Activated CD4-positive, CD25-positive, alpha-beta regulatory T cell treated with anti-CD3 and anti-CD28 coated beads, Interleukin-2, amount 50 U/mL, for 72 hours (primary cell): ENCODE measurements around the gene KLHDC8A.
"Not testable (repeated sequence)": the region's sequence is repeated elsewhere in the genome, so short reads cannot be mapped to it uniquely, and the experiment has no call there.

ENCODE experiments used
- DNase-seq: peaks from one replicate; pipeline ENCODE4 v3.0.0; 2021

The KLHDC8A gene

GRCh38 chr1:205370780-205371179 lies 14.1 kb upstream of the KLHDC8A start:
- DNase-seq, result no peak

DNA sequence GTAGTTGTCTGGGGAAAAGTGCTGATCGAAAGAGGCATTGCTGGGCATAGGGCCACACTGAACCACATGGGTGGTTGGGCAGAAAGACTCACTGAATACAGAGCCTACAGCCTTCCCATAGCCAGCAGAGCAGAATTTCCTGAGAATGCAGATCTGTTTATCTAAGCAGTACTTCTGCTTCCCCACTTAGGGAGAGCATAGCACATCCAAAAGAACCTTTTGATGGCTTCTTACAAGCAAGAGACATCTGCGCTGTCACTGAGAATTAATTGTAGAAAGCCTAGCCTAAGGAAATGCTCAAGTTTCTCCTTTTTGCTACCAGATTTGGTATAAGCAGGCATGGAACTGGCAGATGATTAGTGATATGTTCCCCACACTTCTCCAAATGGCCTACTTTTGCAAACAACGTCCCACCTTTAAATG lies 13.0 kb upstream of the KLHDC8A start:
- no peak for DNase-seq

DNA sequence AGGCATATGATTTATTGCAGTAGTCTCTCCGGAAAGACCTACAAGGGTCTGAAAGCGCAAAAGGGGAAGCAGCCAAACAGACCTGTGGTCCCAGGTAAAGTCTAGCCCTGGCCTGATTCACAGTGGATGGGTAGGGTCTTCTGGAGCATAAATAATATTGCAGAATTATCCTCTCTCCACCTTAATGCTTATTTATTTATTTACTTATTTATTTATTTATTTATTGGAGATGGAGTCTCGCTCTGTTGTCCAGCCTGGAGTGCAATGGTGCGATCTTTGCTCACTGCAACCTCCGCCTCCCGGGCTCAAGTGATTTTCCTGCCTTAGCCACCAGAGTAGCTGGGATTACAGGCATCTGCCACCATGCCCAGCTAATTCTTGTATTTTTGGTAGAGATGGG lies 11.8 kb upstream of the KLHDC8A start:
- DNase-seq, result no peak

- no peak for DNase-seq
Measured at GRCh38 chr1:205365945-205366463, 9.3 kb upstream of the KLHDC8A start.

- DNase-seq, result not testable (repeated sequence)
Measured at GRCh38 chr1:205365086-205365485, 8.4 kb upstream of the KLHDC8A start.

DNA sequence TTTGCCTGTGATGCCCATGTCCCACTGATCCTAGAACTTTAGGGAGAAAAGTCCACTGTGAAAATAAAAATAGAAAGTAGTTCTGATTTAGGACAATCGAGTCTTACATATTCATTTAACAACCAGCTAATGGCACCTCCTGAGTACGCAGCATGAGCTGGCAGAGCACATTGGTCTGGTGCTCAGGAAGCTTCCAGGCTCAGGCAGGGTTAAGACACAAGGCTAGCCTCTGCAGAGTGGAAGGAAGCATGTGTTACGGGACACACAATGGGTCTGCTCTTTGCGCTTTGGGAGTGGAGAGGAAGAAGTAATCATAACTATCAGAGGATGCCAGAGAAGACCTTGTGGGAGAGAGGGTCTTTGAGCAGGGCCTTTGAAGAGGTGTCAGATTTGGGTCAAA lies 4.2 kb upstream of the KLHDC8A start:
- no peak for DNase-seq

DNA sequence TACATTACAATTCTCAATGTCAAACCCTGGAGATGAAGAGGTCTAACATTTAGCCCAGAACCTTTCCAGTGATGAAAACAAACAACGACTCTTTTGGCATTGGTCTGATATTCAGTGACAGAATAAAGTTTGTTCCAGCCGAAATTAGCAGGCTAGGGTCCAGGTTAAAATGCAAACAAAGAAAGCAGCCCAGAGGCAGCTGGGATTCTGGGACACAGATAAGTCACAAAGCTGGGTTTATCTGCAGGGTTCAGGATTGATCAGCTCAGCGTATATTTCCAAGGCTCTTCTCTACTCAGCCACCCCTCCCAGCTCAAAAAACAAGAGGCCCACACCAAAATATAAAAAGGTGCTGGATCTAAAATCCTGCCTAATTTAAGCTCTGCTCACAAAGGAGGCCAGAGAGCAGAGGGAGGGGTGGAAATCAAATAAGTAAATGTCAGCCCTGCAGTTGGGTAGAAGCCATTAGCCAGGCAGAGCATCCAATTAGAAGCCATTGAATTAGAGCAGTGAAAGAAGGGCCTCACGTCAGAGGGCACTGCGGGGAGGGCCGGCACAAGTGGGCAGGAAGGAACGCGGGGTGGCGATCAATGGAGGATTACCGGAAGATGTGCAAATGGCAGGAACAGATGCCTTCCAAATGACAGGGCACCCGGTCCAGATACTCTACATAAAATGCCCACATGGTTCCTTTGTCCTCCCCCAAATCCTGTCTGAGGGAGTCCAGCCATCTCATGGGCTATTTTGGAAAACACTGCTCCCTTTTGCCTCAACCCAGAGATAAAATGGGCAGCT lies 3.2 kb upstream of the KLHDC8A start:
- DNase-seq, result no peak

DNA sequence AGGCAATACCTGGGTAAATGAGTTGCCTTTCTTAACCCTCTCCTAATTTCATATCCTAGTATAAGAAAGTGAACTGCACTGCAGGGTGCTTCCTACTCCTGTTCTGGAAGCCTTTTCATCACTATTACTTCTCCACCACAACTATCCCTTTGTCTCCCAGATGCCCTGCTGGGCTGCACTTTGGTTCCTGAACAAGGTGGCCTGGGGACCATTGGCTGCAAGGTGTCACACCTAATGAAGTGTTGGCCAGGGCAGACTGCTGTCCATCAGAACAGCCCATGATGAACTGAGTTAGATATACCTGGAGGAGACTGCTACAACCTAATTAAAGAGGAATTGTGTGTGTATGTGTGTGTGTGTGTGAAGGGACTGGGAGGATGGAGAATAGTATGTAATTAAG lies 1.9 kb upstream of the KLHDC8A start:
- no peak for DNase-seq

DNA sequence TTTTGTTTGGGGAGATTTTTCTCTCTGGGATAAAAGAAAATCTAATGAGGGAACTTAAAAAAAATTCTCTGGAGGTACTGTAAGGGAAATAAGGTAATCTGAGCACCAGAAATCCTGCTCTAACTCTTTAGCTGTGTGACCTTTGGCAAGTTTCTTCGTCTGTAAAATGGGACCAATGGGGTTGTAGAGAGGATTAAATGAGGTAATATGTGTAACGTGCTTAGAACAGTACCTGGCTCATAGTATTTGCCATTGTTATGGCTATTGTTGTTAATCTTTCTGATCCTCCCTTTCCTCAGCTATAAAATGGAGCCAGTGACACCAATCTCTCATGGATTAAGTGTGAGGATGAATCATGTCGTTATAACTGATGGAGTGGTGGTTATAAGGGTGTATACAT lies 845 bp upstream of the KLHDC8A start:
- DNase-seq, result no peak

DNA sequence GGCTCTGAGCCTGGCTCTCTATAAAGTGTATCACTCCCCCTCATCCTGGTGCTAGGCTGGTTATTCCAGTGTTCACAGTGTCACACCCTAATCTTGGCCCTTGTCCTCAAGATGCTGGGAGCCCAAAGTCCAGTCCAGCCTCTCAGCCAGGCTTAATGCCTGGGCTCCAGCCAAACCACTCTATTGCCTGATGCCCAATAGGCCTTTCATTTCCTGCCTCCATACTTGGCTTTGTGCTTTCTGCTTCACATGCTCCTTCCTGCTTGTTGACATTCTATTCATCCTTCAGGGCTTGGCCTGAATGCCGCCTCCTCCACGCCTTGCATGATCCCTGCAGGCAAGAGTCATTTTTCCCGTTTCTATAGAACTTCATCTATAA lies 1.7 kb downstream of the KLHDC8A start:
- DNase-seq, result no peak

GRCh38 chr1:205354259-205355074 lies 2.3 kb downstream of the KLHDC8A start:
- DNase-seq, result peak; percentile 54

GRCh38 chr1:205353612-205354011 lies 3.1 kb downstream of the KLHDC8A start:
- no peak for DNase-seq

DNA sequence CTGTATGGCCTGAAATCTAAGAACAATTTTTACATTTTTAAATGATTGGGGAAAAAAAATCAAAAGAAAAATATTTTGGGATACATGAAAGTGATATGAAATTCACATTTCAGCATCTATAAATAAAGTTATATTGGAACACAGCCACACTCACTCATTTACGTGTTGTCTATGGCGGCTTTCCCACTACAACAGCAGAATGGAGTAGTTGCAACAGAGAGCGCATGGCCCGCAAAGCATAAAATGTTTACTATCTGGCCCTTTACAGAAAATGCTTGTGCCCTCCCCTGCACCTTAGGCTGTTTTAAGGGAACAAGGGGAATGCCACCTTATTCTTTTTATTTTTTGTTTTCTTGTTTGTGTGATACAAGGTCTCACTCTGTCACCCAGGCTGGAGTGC lies 3.5 kb downstream of the KLHDC8A start:
- no peak for DNase-seq

DNA sequence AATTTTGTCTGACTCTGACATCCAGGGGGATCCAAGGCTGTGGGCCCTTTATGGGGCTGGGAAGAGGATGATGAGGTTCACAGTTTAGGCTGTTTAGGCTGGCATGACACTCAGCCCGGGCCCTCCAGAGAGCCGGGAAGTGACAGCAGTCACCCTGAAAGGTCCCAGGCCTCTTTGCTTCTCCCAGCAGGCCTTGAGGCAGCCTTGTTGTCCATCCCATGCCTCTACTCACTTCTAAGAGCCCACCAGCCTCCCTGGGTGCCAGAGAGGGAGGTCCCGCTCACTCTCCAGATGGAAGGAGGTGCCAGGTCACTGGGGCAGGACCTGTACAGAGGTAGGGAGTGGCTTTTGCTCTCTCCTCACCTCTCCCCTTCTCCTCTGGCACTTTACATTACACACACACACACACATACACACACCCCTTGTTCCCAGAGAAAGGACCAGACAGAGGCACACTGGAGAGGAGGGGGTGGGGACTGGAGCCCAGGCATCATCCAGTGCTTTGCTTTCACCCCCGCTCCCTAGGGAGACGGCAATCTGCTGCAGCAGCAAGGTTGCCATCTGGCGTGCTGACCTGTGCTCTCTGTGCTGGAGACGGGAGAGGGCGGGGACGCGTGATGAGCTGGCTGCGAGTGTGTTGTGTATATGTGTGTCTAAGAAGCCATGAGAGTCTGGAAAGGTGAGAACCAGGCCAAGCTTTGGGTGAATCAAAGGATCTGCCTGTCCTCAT lies 4.6 kb downstream of the KLHDC8A start:
- no peak for DNase-seq

GRCh38 chr1:205350691-205351141 lies 6.0 kb downstream of the KLHDC8A start:
- DNase-seq, result no peak

DNA sequence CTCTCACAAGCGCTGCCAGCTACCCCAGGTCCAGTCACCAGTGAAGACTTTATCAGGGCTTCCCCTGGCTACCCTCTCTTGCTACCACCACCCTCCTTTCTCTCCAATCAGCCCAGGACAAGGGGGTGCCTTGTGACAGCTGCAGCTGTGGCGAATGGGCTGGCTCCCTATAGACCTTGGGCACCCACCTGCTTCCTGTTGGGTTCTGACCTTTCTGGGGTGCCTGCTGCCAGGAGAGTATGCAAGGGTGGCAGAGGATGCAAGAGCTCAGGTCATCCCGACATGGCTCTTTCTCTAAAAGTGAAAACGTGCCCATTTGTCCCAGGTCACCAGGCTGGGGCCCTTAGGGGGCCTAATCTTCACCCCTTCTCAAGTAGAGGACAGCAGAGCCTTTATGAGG lies 6.6 kb downstream of the KLHDC8A start:
- no peak for DNase-seq

GRCh38 chr1:205348554-205349487 lies 7.9 kb downstream of the KLHDC8A start:
- DNase-seq, result no peak

DNA sequence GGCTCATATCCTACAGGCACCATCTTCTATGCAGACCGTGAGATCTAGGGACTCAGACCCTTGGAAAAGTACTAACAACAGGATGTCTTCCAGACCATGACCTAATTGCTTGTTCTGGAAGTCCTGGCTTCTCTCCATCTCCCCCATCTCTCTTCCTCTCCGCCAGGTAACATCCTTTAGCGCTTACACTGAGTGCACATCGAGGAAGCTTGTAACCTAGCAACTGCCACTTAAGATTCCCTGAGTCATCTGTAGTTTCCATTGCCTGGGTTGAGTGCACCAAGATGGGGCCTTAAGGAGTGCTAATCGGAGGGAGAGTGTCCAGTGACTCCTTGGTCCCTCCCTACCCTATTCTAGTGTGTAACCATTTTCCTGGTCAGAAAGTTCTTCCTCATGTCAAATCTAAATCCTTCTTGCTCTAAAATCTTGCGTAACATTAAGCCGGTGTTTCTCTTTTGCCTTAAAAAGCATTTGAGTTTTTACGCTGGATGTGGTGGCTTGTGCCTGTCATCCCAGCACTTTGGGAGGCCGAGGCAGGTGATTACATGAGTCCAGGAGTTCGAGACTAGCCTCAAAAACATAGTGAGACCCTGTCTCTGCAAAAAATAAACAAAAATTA lies 9.7 kb downstream of the KLHDC8A start:
- no peak for DNase-seq

GRCh38 chr1:205345761-205346160 lies 11.0 kb downstream of the KLHDC8A start:
- no peak for DNase-seq

DNA sequence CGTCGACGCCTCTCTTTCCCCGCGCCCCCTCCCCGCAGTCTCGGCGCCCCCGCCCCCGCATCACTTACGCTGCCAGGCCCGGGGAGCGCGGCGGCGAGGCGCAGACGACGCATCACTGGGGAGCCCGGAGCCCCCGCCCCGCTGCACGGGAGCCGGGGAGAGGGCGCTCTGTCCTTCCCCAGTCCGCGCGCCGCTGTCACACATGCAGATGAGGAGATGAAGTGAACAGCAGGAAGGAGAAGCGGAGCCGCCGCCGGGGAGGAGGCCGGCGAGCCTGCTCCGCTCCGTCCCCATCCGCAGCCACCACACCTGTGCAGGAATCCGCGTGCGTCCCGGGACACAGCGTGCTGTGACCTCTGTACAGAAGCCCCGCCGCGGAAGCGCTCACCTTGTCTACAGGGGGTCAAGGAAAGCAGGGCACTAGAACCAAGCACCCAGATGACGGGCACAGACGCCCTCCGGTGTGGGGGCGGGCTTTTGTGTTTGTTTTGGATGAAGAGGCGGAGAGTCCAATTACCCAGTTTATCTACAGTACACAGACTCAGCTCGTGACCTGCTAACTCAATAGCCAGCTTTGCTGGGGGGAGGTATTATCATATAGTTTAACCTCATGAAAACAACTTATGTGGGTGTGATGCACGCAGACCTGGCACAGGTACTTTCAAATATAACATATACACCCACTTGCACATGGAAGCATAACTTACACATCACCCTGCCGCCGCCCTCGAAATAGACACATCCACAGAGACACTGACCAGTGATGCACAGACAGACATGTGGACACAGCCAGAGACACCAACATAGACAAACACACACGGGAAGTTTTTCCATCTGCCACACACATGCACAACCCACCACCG lies 12.4 kb downstream of the KLHDC8A start:
- peak; percentile 37 for DNase-seq
